GM10266 (cell line): ENCODE measurements around the gene RBM25.
A peak's percentile ranks its signal among the peaks of the same experiment; 100 is the strongest.
"Not testable (repeated sequence)": the region's sequence is repeated elsewhere in the genome, so short reads cannot be mapped to it uniquely, and the experiment has no call there.

Source experiments
- DNase-seq: peaks from one replicate; pipeline ENCODE4 v3.0.0; 2012; ENCODE audit errors: extremely low spot score
- CTCF ChIP-seq: IDR thresholded peaks from 2 replicates; pipeline ENCODE4 v1.5.1; 2012; ENCODE audit warnings: mild to moderate bottlenecking, low read depth; ENCODE audit not compliant: control insufficient read depth, insufficient read depth; ENCODE audit errors: missing control alignments

The RBM25 gene

GRCh38 chr14:73168691-73169090, 110.4 kb downstream of the RBM25 start:
- no peak for DNase-seq
- no peak for TF ChIP-seq CTCF

GRCh38 chr14:73169855-73170254, 111.5 kb downstream of the RBM25 start:
- not testable (repeated sequence) for DNase-seq

GRCh38 chr14:73170686-73171085, 112.4 kb downstream of the RBM25 start:
- no peak for TF ChIP-seq CTCF
- no peak for DNase-seq

GRCh38 chr14:73172500-73172899, 114.2 kb downstream of the RBM25 start:
- no peak for TF ChIP-seq CTCF

DNA sequence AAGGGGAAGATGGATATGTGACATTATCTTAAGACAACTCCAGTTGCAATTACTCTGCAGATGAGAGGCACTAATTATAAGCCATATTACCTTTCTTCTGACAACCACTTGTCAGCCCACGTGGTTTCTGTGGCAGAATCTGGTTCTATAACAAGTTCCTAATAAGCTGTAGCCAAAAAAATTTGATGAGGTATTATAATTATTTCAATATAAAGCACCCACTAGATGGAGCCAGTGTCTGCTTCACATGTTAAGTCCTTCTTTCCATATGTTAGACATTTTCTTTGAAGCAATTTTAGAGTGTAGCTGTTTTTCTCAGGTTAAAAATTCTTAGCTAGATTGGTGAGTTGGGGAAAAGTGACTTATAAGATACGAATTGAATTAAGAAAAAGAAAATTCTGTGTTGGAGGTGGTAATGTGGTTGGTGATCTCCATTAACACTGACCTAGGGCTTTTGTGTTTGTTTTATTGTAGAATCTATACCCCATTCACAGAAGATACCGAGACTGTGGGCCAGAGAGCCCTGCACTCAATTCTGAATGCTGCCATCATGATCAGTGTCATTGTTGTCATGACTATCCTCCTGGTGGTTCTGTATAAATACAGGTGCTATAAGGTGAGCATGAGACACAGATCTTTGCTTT, 114.9 kb downstream of the RBM25 start:
- DNase-seq, result peak; percentile 33
- TF ChIP-seq CTCF, result peak; percentile 38

More at GRCh38 chr14:73172500-73172899, 114.2 kb downstream of the RBM25 start:
- no peak for DNase-seq
